Liver (tissue), 3 donors: ENCODE data around the gene SHC2.

Experiments used
- EGR1 ChIP-seq, 2 donors: IDR thresholded peaks; 2 replicates each; pipeline ENCODE4 v1.6.1; 2016 to 2018; ENCODE audit warnings: antibody characterized with exemption in 2 of 2, low read depth in 2 of 2
- FOXA2 ChIP-seq: IDR thresholded peaks from 2 replicates; pipeline ENCODE4 v1.6.1; 2016; ENCODE audit warnings: antibody characterized with exemption
- GABPA ChIP-seq, 2 donors: IDR thresholded peaks in 1 of 2; conservative IDR thresholded peaks in 1 of 2; 2 replicates each; pipeline ENCODE4 v1.6.1; 2016; ENCODE audit warnings: antibody characterized with exemption in 2 of 2, mild to moderate bottlenecking in 1 of 2, moderate library complexity in 1 of 2
- HNF4G ChIP-seq: IDR thresholded peaks from 2 replicates; pipeline ENCODE4 v1.6.1; 2016; ENCODE audit warnings: antibody characterized with exemption
- NR2F2 ChIP-seq: IDR thresholded peaks from 2 replicates; pipeline ENCODE4 v1.6.1; 2016; ENCODE audit warnings: antibody characterized with exemption
- RAD21 ChIP-seq, 2 donors: IDR thresholded peaks; 2 replicates each; pipeline ENCODE4 v1.6.1; 2016; ENCODE audit warnings: antibody characterized with exemption in 2 of 2, mild to moderate bottlenecking in 2 of 2
- RXRA ChIP-seq, 2 donors: IDR thresholded peaks; 2 replicates each; pipeline ENCODE4 v1.6.1; 2017 to 2018; ENCODE audit warnings: antibody characterized with exemption in 2 of 2, mild to moderate bottlenecking in 1 of 2
- TAF1 ChIP-seq: conservative IDR thresholded peaks from 2 replicates; pipeline ENCODE4 v1.6.1; 2016; ENCODE audit warnings: antibody characterized with exemption, mild to moderate bottlenecking
- YY1 ChIP-seq: IDR thresholded peaks from 2 replicates; pipeline ENCODE4 v1.6.1; 2016; ENCODE audit warnings: antibody characterized with exemption, mild to moderate bottlenecking
- TF ChIP-seq, protein P1 (sequence below): fragments of 150-350 bp; IDR thresholded peaks from 2 replicates; pipeline ENCODE4 v1.5.1; 2017; ENCODE audit warnings: improper control_type of control experiment, low read depth, low read length; ENCODE audit not compliant: missing input control
- TF ChIP-seq, protein P2 (sequence below): IDR thresholded peaks from 2 replicates; pipeline ENCODE4 v1.6.1; 2016; ENCODE audit warnings: antibody characterized with exemption, mild to moderate bottlenecking
- TF ChIP-seq, protein P3 (sequence below): IDR thresholded peaks from 2 replicates; pipeline ENCODE4 v1.6.1; 2016; ENCODE audit warnings: antibody characterized with exemption
- TF ChIP-seq, protein P4 (sequence below): IDR thresholded peaks from 2 replicates; pipeline ENCODE4 v1.6.1; 2016; ENCODE audit warnings: antibody characterized with exemption
- donor health status: healthy.
- donor health status: healthy.

DNA sequence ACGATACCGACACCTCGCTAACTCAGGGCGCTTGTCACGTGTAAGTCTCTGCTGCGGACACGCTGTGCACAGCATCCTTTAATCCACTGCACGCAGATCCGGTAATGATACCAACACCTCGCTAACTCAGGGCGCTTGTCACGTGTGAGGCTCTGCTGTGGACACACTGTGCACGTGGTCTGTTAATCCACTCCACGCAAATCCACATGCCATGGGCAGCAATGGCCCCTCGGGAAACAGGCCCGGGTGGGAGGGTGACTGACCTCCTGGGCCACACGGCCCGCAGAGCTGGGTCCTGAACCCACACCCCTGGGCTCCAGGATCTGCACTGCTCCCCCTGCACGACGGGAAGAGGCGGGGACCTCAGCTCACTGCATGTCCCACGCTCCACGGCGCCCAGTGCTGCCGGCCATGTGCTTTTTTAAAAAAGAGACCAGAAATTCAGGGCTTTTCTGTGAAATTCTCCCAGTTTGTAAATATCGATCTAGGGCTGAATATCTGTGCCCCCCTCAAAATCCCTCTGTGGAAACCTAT, 16.1 kb downstream of the SHC2 start:
- TF ChIP-seq, protein P1, sequence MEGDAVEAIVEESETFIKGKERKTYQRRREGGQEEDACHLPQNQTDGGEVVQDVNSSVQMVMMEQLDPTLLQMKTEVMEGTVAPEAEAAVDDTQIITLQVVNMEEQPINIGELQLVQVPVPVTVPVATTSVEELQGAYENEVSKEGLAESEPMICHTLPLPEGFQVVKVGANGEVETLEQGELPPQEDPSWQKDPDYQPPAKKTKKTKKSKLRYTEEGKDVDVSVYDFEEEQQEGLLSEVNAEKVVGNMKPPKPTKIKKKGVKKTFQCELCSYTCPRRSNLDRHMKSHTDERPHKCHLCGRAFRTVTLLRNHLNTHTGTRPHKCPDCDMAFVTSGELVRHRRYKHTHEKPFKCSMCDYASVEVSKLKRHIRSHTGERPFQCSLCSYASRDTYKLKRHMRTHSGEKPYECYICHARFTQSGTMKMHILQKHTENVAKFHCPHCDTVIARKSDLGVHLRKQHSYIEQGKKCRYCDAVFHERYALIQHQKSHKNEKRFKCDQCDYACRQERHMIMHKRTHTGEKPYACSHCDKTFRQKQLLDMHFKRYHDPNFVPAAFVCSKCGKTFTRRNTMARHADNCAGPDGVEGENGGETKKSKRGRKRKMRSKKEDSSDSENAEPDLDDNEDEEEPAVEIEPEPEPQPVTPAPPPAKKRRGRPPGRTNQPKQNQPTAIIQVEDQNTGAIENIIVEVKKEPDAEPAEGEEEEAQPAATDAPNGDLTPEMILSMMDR: no peak
- TF ChIP-seq, protein P2, sequence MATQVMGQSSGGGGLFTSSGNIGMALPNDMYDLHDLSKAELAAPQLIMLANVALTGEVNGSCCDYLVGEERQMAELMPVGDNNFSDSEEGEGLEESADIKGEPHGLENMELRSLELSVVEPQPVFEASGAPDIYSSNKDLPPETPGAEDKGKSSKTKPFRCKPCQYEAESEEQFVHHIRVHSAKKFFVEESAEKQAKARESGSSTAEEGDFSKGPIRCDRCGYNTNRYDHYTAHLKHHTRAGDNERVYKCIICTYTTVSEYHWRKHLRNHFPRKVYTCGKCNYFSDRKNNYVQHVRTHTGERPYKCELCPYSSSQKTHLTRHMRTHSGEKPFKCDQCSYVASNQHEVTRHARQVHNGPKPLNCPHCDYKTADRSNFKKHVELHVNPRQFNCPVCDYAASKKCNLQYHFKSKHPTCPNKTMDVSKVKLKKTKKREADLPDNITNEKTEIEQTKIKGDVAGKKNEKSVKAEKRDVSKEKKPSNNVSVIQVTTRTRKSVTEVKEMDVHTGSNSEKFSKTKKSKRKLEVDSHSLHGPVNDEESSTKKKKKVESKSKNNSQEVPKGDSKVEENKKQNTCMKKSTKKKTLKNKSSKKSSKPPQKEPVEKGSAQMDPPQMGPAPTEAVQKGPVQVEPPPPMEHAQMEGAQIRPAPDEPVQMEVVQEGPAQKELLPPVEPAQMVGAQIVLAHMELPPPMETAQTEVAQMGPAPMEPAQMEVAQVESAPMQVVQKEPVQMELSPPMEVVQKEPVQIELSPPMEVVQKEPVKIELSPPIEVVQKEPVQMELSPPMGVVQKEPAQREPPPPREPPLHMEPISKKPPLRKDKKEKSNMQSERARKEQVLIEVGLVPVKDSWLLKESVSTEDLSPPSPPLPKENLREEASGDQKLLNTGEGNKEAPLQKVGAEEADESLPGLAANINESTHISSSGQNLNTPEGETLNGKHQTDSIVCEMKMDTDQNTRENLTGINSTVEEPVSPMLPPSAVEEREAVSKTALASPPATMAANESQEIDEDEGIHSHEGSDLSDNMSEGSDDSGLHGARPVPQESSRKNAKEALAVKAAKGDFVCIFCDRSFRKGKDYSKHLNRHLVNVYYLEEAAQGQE: no peak
- TF ChIP-seq EGR1 (IDR thresholded peaks at IDR 0.05; ENCODE audit: low read depth in 2 of 2) (no peak), GABPA (IDR thresholded peaks at IDR 0.05 in 1 of 2, conservative IDR thresholded peaks at IDR 0.05 in 1 of 2) (no peak), NR2F2 (no peak), TAF1 (no peak), RXRA (IDR thresholded peaks at IDR 0.05) (no peak), FOXA2 (no peak), HNF4G (no peak), RAD21 (IDR thresholded peaks at IDR 0.05) (no peak), YY1 (no peak)
- TF ChIP-seq, protein P3, sequence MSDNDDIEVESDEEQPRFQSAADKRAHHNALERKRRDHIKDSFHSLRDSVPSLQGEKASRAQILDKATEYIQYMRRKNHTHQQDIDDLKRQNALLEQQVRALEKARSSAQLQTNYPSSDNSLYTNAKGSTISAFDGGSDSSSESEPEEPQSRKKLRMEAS: no peak
- TF ChIP-seq, protein P4, sequence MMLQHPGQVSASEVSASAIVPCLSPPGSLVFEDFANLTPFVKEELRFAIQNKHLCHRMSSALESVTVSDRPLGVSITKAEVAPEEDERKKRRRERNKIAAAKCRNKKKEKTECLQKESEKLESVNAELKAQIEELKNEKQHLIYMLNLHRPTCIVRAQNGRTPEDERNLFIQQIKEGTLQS: no peak
